Spleen (tissue), 11 donors: ENCODE data around the gene C4orf46. TPM values are rescaled to one million over a fixed set of nuclear protein-coding genes. Genes with fewer than 3 reads are reported as not detected.

ENCODE experiments used
- DNase-seq: peaks from one replicate; pipeline ENCODE4 v3.0.0-alpha.2; 2020
- H3K27ac ChIP-seq, 8 donors: fragments of 200-600 bp; sonication (generic) in 7 of 8; 1 replicate in 4 of 8; 2 replicates in 4 of 8; pipeline versions ENCODE4 v1.5.0 to v1.8.0; 2016 to 2021; ENCODE audit warnings: inconsistent platforms in 4 of 8, mild to moderate bottlenecking in 4 of 8, moderate library complexity in 1 of 8
- H3K27me3 ChIP-seq, 7 donors: fragments of 200-600 bp; sonication (generic) in 6 of 7; replicated peaks in 1 of 7; 1 replicate in 4 of 7; 2 replicates in 3 of 7; pipeline versions ENCODE4 v1.5.0 to v1.8.0; 2016 to 2021; ENCODE audit warnings: inconsistent platforms in 3 of 7, mild to moderate bottlenecking in 1 of 7
- H3K36me3 ChIP-seq, 6 donors: fragments of 200-600 bp; sonication (generic) in 5 of 6; 1 replicate in 4 of 6; 2 replicates in 2 of 6; pipeline versions ENCODE4 v1.5.0 to v1.8.0; 2016 to 2021; ENCODE audit warnings: inconsistent platforms in 2 of 6
- H3K4me1 ChIP-seq, 6 donors: fragments of 200-600 bp; sonication (generic) in 5 of 6; 1 replicate in 3 of 6; 2 replicates in 3 of 6; pipeline versions ENCODE4 v1.5.0 to v1.8.0; 2016 to 2021; ENCODE audit warnings: inconsistent platforms in 3 of 6
- H3K4me3 ChIP-seq, 8 donors: fragments of 200-600 bp; sonication (generic) in 7 of 8; 1 replicate in 4 of 8; 2 replicates in 4 of 8; pipeline versions ENCODE4 v1.5.0 to v1.8.0; 2016 to 2021; ENCODE audit warnings: inconsistent platforms in 4 of 8, mild to moderate bottlenecking in 4 of 8, moderate library complexity in 2 of 8
- H3K9me3 ChIP-seq, 8 donors: fragments of 200-600 bp; sonication (generic) in 7 of 8; 1 replicate in 4 of 8; 2 replicates in 4 of 8; pipeline versions ENCODE4 v1.5.0 to v1.8.0; 2016 to 2021; ENCODE audit warnings: inconsistent platforms in 4 of 8
- CTCF ChIP-seq, 11 experiments: fragments of 200-600 bp in 7 of 11; fragments of 450-650 bp in 4 of 11; sonication (generic) in 4 of 11; IDR thresholded peaks in 8 of 11; conservative IDR thresholded peaks in 3 of 11; 1 replicate in 7 of 11; 2 replicates in 4 of 11; pipeline versions ENCODE4 v1.4.0 to v1.8.0; 2016 to 2021; ENCODE audit warnings: antibody characterized with exemption in 11 of 11, inconsistent platforms in 4 of 11, mild to moderate bottlenecking in 1 of 11
- POLR2A ChIP-seq, 3 donors: fragments of 450-650 bp; IDR thresholded peaks; one replicate each; pipeline ENCODE4 v1.5.1; 2017; ENCODE audit warnings: antibody characterized with exemption in 3 of 3, mild to moderate bottlenecking in 1 of 3
- POLR2AphosphoS5 ChIP-seq, 3 donors: sonication (generic); formaldehyde crosslinking; IDR thresholded peaks; one replicate each; pipeline ENCODE4 v1.5.1; 2017; ENCODE audit warnings: antibody characterized with exemption in 3 of 3
- WGBS, 5 donors: extraction: QIAGEN DNeasy Blood & Tissue Kit in 3 of 5; methylation state at CpG; one replicate each; pipeline versions ENCODE4 v1.1.5 to v1.1.7; 2013 to 2018; 5-methylcytosine and 5-hydroxymethylcytosine counted together
- intact Hi-C: fragments of 100-400 bp; cut with DNase I; formaldehyde crosslinking; loops from one replicate; pipeline ENCODE4 v1.15.0; 2023; ENCODE audit warnings: low total_unique reads
- polyA plus RNA-seq, 3 donors: library from polyadenylated mRNA; stranded (reverse); fragments of 200-250 nt; gene quantifications; one replicate each; pipeline ENCODE4 v1.2.1, GENCODE V29; 2013
- total RNA-seq, 7 donors: library from RNA; depleted of rRNA in 3 of 7; stranded (reverse); fragments of >200 nt in 3 of 7; fragmentation: NEBNext Ultra II Directional in 4 of 7; extraction: Animal tissue kit (Norgen Biotek cat#: 25700) in 4 of 7; gene quantifications; one replicate each; pipeline versions ENCODE4 v1.1.0 to v1.2.1, GENCODE V29; 2016 to 2021
- donor health status: healthy with polysubstance abuse.
- donor health status: DM: no; HTN: no; CAD: no; lungs with moderate emphysema.
- donor health status: DM: no; HTN: no; CAD: no.
- donor health status: Bipolar disorder and iron deficiency.
- donor health status: healthy.
- donor health status: DM: no; HTN: no; CAD: no.
- donor health status: DM: yes; HTN: yes; CAD: no.

The C4orf46 gene
- total and polyA plus RNA-seq, 10 donors: 1.9 to 7.4 (median 3.5) TPM

- 0% methylated on average over 41 to 60 of the region's 60 CpGs for WGBS, 5 donors
- peak within 1 kb of the TSS; percentile 93 to 99 (median 94) for H3K27ac ChIP-seq
- H3K36me3 ChIP-seq: no peaks in the 10 kb centered on the region
- H3K4me1 ChIP-seq: peaks cover 12 to 46% (median 26%) of the 10 kb centered on the region in 6 donors
- peak; percentile 100 for DNase-seq
- TF ChIP-seq CTCF (IDR thresholded peaks at IDR 0.05 in 8 of 11, conservative IDR thresholded peaks at IDR 0.05 in 3 of 11): peak; percentile 66 to 83 (median 77)
- peak in 2 of 3 donors; percentile 71 to 75 for TF ChIP-seq POLR2A (IDR thresholded peaks at IDR 0.05)
- peak; percentile 96 to 98 (median 98) for TF ChIP-seq POLR2AphosphoS5 (IDR thresholded peaks at IDR 0.05)
- no peaks in the 10 kb centered on the region for H3K27me3 ChIP-seq
- no peaks in the 10 kb centered on the region for H3K9me3 ChIP-seq
- H3K4me3 ChIP-seq: peak within 1 kb of the TSS; percentile 78 to 94 (median 91)
- intact Hi-C loops: no loop called here
Observed at GRCh38 chr4:158671915-158672806, 474 bp upstream of the C4orf46 start, which contains the start of gene ETFDH. Gene ETFDH, plus strand, starts transcription at chr4:158672296. Its CDS starts 161 bp downstream, at chr4:158672457.

DNA sequence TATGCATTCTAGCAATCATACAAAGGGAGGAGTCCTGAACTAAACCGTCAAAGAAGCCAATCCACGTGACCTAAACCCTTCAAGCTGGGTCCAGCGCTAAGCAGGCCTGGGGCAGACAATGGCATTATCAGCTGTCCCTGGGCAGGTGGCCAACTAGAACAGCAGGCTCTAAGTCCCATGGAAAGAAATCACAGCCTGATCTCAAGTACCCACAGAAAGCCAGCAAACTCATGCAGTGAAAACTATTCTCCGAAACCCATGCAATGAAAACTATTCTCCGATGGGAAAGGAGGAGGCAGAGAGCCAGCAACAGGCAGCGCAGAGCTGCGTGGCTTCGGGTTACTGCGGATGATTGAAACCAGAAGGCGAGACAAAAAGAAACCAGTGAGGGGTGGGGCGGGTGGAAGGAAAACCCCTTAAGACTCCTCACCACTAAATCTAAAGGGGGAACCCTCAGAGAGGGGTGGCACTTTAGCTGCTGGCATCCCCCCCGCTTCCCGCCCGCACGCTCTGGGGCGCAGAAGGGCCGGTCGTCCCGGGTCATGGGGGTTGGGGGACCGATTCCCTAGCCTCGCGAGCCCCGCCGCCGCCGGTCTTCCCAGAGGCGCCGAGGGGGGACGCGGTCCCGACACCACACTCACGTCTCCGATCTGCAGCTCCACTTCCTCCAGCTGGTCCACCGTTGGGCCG is 567 bp downstream of the C4orf46 start:
- H3K4me3 ChIP-seq: peak overlapping the region; percentile 78 to 94 (median 91)
- WGBS, 5 donors: 0 to 1% (median 0%) methylated on average over 25 to 35 of the region's 35 CpGs
- intact Hi-C loops: no loop called here
- H3K36me3 ChIP-seq: no peaks in the 10 kb centered on the region
- no peaks in the 10 kb centered on the region for H3K9me3 ChIP-seq
- peak; percentile 82 for DNase-seq
- H3K4me1 ChIP-seq: peaks cover 12 to 46% (median 26%) of the 10 kb centered on the region in 6 donors
- H3K27ac ChIP-seq: peak overlapping the region; percentile 49 to 99 (median 94)
- no peaks in the 10 kb centered on the region for H3K27me3 ChIP-seq
- TF ChIP-seq POLR2A (IDR thresholded peaks at IDR 0.05) (no peak), CTCF (IDR thresholded peaks at IDR 0.05 in 8 of 11, conservative IDR thresholded peaks at IDR 0.05 in 3 of 11) (no peak), POLR2AphosphoS5 (IDR thresholded peaks at IDR 0.05) (peak in 1 of 3 donors; percentile 8)

GRCh38 chr4:158669310-158669709 is 2.4 kb downstream of the C4orf46 start:
- no peaks in the 10 kb centered on the region for H3K36me3 ChIP-seq
- no peak overlapping the region for H3K4me3 ChIP-seq
- DNase-seq: no peak
- no peak overlapping the region for H3K27ac ChIP-seq
- TF ChIP-seq POLR2AphosphoS5 (IDR thresholded peaks at IDR 0.05): no peak
- TF ChIP-seq CTCF (IDR thresholded peaks at IDR 0.05 in 8 of 11, conservative IDR thresholded peaks at IDR 0.05 in 3 of 11): no peak
- no peaks in the 10 kb centered on the region for H3K9me3 ChIP-seq
- H3K4me1 ChIP-seq: peaks cover 12 to 43% (median 26%) of the 10 kb centered on the region in 6 donors
- intact Hi-C loops: no loop called here
- no peaks in the 10 kb centered on the region for H3K27me3 ChIP-seq
- WGBS, 5 donors: 78 to 91% (median 85%) methylated on average over 7 of the region's 7 CpGs
